Measurements from ENCODE around the gene HOXD1.

HOXD1 gene

DNA sequence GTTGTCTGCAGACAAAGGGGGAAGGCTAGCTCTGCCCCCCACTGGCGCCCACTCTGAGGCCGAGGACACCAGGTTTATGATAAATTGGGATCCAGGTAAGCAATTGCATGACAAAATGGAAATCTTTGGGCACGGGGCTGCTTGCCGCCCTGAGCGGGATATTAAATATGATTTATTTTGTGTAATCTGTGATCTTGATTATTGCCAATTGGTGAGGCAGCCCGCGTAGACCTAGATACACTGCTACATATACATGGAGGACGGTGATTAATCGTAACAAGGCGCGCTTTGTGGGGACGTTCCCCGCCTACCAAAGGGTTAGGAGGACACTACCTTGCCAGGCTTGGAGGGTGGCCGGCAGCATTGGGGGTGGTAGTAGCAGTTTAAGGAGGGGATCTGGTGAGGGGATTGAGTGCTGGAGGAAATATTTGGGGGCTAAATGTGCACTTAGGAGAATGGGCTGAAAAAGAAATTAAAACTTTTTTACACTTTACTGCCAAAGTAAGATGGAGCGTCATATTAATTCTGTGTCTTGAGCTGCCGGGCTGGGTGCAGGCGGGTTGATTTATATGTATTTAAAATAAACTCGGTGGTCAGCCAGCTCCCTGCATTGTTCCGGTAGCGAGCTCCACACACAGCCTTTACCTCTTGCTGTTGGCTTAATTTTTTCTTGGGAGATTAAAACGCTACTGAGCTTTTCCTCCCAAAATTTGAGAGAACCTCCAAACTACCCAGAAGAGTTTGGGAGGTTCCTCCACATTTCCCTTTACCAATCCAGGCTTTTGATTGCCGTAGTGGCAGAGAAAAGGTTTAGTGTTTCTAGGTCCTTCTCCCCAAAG, 27.3 kb upstream of the HOXD1 start:
- Histone ChIP-seq H3K36me3 (no peaks in the 10 kb centered on the region), H3K4me3 (ENCODE audit: low read depth, low read length) (no peak overlapping the region), H3K27ac (no peak overlapping the region), H3K9me3 (ENCODE audit: severe bottlenecking) (peaks cover 34% of the 10 kb centered on the region), H3K27me3 (ENCODE audit: insufficient read depth, low read depth, severe bottlenecking) (peaks cover 96% of the 10 kb centered on the region)
- TF ChIP-seq, protein P1, sequence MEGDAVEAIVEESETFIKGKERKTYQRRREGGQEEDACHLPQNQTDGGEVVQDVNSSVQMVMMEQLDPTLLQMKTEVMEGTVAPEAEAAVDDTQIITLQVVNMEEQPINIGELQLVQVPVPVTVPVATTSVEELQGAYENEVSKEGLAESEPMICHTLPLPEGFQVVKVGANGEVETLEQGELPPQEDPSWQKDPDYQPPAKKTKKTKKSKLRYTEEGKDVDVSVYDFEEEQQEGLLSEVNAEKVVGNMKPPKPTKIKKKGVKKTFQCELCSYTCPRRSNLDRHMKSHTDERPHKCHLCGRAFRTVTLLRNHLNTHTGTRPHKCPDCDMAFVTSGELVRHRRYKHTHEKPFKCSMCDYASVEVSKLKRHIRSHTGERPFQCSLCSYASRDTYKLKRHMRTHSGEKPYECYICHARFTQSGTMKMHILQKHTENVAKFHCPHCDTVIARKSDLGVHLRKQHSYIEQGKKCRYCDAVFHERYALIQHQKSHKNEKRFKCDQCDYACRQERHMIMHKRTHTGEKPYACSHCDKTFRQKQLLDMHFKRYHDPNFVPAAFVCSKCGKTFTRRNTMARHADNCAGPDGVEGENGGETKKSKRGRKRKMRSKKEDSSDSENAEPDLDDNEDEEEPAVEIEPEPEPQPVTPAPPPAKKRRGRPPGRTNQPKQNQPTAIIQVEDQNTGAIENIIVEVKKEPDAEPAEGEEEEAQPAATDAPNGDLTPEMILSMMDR (IDR thresholded peaks at IDR 0.05; ENCODE audit: low read depth, low read length), result no peak
- DNase-seq, result no peak

DNA sequence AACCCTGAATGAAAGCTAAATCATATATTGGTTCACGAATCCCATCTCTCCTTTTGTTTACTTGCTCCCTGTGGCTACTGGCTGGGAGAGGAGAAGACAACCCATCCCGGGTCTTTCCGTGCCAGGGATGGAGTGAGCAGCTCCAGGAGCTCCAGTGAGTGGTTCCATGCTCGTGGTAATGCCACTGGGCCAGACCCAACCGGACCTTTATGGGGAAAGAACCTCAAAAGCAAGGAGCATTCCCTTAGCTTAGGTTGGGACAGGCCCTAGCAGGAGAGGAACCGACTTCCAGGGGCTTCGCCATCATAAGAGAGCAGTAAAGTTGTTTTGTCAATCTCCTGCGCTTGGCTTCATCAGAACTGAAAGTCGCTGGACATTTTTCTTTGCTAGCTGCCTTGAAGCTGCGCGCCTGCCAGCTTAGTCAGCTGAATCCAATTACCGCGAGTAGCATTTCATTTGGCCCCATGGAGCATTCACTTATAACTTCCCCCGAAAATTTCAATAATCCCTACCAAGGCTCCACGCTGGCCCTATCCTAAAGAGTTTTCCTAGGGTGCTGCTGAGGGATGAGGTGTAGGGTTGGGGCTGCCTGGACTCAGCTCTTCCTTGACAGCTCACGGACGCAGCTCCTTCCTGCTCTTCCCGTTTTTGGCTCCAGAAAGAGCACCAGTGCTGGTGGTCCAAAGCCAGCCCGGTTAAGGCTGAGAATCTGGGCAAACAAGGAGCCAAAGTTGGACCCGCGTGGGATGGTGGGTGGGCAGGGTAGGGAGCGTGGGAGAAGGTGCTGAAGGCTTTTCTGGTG, 26.4 kb upstream of the HOXD1 start:
- Histone ChIP-seq H3K9me3 (ENCODE audit: severe bottlenecking) (peaks cover 34% of the 10 kb centered on the region), H3K27me3 (ENCODE audit: insufficient read depth, low read depth, severe bottlenecking) (peaks cover 96% of the 10 kb centered on the region), H3K4me3 (ENCODE audit: low read depth, low read length) (no peak overlapping the region), H3K27ac (no peak overlapping the region), H3K36me3 (no peaks in the 10 kb centered on the region)
- TF ChIP-seq, protein P1 (IDR thresholded peaks at IDR 0.05; ENCODE audit: low read depth, low read length), result no peak
- no peak for DNase-seq

- peaks cover 34% of the 10 kb centered on the region for H3K9me3 ChIP-seq (ENCODE audit: severe bottlenecking)
- peaks cover 93% of the 10 kb centered on the region for H3K27me3 ChIP-seq (ENCODE audit: insufficient read depth, low read depth, severe bottlenecking)
- no peaks in the 10 kb centered on the region for H3K36me3 ChIP-seq
- H3K27ac ChIP-seq, result no peak overlapping the region
- TF ChIP-seq, protein P1 (IDR thresholded peaks at IDR 0.05; ENCODE audit: low read depth, low read length), result no peak
- no peak for DNase-seq
- no peak overlapping the region for H3K4me3 ChIP-seq (ENCODE audit: low read depth, low read length)
Measured at GRCh38 chr2:176162911-176163671, 25.4 kb upstream of the HOXD1 start.

DNA sequence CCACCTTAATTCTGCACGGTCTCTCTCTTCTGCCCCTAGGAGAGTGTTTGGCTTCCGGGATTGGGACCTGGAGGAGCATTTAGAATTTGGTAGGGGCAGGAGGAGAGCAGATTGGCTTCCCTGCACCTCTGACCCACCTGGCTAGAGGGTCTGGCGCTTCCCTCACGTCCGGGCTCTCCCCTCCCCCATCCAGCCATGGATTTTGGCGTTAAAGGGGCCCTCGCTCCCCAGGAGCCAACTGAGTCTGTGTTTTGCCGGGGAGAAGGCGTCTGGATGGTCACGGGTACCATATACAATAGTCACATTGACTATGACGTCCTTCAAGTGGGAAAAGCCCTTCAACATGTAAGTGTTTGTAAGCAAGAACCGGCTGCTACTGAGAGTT, 24.8 kb upstream of the HOXD1 start:
- no peaks in the 10 kb centered on the region for H3K36me3 ChIP-seq
- peaks cover 90% of the 10 kb centered on the region for H3K27me3 ChIP-seq (ENCODE audit: insufficient read depth, low read depth, severe bottlenecking)
- no peak for DNase-seq
- H3K27ac ChIP-seq, result no peak overlapping the region
- peaks cover 34% of the 10 kb centered on the region for H3K9me3 ChIP-seq (ENCODE audit: severe bottlenecking)
- TF ChIP-seq, protein P1 (IDR thresholded peaks at IDR 0.05; ENCODE audit: low read depth, low read length), result no peak
- no peak overlapping the region for H3K4me3 ChIP-seq (ENCODE audit: low read depth, low read length)

DNA sequence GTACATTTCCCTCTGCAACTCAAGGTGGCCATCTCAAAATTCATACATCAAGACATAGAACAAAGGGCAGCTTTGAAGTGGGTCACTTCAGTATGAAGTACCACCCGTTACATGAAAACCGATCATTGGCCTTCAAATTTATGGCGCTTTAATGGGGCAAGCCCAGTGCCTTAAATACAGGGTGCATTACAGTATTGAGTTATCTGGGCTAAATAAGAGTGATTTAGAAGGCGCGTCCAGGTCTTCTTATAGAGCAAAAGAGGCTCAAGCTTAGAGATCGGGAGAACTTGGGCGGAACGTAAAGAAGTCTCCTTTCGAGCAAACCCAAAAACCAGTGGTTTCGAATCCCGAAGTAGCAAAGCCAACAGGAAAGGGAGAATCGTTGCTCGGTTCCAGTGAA, 24.3 kb upstream of the HOXD1 start:
- H3K36me3 ChIP-seq, result no peaks in the 10 kb centered on the region
- H3K4me3 ChIP-seq (ENCODE audit: low read depth, low read length), result no peak overlapping the region
- H3K27ac ChIP-seq, result no peak overlapping the region
- DNase-seq, result no peak
- H3K9me3 ChIP-seq (ENCODE audit: severe bottlenecking), result peaks cover 34% of the 10 kb centered on the region
- TF ChIP-seq, protein P1 (IDR thresholded peaks at IDR 0.05; ENCODE audit: low read depth, low read length), result no peak
- peaks cover 91% of the 10 kb centered on the region for H3K27me3 ChIP-seq (ENCODE audit: insufficient read depth, low read depth, severe bottlenecking)
